ENCODE data around the gene CORO2A. TPM values are rescaled to one million over a fixed set of nuclear protein-coding genes. Genes with fewer than 3 reads are reported as not detected.
A peak's percentile ranks its signal among the peaks of the same experiment; 100 is the strongest.
"Not testable (repeated sequence)": the region's sequence is repeated elsewhere in the genome, so short reads cannot be mapped to it uniquely, and the experiment has no call there.

Gene CORO2A
- total RNA-seq, 1 donor from 2014 or later: 5.5 TPM

DNA sequence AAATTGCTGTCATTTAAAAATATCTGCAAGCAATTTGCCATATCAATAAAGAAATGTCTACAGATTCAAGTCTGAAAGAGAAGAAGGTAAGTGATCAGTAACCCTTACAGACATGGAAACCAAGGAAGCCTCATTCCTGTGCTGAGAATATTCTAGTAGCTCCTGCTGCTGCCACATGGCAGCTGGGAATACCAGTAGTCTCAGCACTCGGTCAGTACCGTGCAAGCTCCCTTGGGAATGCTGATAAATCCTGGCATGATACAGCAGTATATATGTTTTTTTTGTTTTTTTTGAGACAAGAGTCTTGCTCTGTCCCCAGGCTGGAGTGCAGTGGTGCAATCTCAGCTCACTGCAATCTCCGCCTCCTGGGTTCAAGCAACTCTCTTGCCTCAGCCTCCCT, 108.0 kb downstream of the CORO2A start:
- DNase-seq (ENCODE audit: low read depth): no peak

DNA sequence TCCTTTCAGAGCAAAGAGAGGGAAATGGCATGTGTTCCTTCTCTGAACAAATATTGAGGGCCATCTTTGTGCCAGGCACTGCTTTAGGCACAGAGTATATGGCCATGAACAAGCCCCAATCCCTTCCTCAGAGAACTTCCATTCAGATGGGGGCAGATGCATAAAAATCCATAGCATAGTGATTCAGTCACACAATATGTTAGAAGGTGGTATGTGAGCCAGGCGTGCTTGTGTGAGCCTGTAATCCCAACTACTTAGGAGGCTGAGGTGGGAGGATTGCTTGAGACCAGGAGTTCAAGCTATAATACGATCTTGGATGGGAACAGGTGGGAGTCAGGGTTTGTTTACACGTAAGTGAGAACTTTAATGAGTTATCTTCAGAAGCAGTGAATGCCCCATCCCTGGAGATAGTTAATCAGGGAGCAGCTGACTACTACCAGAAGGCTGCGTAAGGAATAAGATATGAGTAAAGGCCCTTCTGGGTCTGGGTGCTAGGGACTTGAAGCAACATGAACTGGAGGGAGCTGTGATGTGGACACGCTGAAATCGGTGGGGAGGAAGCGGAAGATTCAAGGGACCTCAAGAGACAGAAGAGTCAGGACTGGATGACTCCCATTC, 108.8 kb downstream of the CORO2A start:
- no peak for DNase-seq (ENCODE audit: low read depth)

DNA sequence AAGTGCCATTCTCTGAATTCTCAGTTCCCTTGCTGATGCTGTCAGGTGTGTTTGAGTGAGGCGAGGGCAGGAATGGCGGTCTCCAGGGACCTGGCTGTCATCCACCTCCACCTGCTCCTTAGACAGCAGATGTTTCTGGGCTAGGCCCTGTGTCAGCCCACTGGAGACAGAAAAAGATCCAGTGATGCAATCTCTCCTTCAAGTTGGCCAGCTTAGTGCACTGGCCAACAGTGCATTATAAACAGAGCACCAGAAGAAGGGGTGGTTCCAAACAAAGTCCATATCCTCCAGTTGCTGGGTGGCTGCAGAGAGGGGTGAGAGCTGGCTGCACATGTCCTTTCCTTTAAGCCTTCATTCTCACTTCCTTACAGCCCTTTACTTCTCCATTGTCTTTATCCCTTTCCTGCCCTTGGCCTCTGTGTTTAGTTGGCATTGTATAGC, 109.4 kb downstream of the CORO2A start:
- no peak for DNase-seq (ENCODE audit: low read depth)

DNA sequence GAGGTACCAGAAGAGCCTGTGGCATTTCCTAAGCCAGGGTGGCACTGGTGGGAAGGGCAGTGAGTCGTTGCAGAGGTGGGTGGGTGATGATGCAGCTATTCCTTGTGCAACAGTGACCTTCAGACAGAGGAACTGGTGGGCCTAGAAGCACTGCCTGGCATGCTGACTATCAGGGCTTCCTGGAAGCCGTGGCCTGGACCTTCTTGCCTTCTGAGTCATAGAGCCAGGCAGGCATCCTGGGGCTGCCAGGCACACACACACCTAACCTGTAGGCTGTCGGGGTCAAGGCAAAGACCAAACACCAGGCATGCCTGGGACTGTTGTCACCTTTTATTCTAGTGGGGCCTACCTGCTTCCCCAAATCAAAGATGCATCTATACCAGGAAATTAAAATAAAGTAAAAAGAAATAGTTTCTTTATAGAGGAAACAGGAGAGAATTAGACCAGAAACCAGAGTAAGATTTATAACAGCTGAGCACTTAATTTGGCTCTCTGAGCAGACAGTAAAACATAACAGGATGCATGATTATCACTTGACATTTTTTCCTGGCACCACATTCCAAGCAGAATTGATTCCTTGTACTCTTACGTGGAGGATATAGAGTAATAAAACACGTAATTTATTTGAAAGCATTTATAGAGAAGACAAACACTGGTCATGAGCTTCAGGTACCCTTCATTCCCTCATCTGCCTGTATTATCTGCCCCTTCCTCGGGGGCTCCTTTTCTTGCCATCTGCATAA, 110.8 kb downstream of the CORO2A start:
- DNase-seq (ENCODE audit: low read depth): peak; percentile 94

DNA sequence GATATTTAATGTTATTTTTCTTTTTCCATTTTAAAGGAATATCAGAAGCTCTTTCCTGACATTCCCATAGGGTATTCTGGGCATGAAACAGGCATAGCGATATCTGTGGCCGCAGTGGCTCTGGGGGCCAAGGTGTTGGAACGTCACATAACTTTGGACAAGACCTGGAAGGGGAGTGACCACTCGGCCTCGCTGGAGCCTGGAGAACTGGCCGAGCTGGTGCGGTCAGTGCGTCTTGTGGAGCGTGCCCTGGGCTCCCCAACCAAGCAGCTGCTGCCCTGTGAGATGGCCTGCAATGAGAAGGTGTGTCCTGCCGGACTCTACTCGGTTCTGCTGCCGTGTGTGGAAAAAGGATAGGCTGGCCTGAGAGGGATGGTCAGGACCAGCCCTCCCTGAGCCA, 111.7 kb downstream of the CORO2A start:
- DNase-seq (ENCODE audit: low read depth): no peak

DNA sequence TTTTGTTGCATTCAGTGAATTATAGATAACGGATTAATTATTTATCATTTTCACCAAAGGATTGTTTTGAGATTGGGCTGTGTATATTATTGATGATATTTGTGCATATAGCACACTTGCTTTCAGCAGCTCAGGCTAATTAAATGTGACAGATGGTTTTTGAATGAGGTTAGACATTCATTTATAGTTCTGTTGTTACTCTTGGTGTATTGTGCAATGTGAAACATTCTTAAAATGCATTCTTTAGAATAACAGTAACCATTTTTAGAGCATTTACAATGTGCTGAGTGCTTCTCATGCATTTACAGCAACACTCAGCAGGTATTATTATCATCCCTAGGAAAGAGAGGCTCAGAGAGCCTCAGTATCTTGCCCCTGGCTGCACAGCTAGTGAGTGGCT, 112.1 kb downstream of the CORO2A start:
- peak; percentile 75 for DNase-seq (ENCODE audit: low read depth)

DNA sequence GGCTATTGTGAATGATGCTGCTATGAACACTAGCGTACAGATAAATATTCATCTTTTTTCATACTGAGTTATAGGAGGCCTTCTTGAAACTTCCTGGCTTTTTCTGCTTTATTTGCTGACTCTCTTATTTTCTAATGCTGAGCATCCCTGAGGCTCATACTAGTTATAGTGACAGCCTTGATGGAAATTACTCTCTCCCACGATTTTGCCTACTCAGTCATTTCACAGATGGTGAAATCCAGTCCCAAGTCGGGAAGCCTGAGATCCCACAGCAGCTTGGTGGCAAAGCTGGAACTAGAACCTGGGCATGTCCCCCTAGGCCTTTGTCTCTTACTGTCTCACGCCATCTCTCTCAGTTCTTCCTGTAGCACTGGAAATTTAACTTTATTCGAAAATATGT, 113.5 kb downstream of the CORO2A start:
- no peak for DNase-seq (ENCODE audit: low read depth)

DNA sequence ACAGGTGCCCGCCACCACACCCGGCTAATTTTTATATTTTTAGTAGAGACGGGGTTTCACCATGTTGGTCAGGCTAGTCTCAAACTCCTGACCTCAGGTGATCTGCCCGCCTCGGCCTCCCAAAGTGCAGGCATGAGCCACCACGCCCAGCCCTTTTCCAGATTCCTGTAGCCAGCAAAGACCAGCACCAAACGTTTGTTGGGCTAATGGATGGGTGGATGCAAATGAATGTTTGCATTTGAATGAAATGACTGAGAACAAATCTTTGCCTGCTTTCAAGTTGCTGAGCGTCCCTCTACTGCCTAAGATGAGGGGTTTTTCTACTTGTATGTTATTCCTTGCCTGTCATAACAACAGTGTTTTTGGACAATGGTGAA, 115.9 kb downstream of the CORO2A start:
- not testable (repeated sequence) for DNase-seq (ENCODE audit: low read depth)

DNA sequence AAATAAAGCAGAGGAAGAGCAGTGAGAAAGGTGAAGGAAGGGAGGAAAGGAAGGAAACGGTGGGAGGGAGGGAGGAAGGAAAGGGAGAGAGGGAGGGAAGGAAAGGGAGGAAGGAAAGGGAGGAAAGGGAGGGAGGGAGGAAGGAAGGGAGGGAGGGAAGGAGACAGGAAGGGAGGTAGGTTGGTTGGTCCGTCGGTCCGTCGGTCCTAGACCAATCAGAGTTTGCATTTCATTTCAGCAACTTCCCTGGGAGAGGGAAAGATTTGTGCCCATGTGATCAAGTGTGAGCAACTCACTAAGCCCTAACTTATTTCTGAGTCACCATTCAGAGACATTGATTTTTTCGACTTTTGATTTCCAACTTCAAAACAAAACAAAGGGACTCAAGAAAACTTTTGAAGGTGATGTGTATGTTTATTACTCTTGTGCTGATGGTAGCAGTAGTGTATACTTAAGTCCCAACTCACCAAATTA, 117.1 kb downstream of the CORO2A start:
- peak; percentile 87 for DNase-seq (ENCODE audit: low read depth)

DNA sequence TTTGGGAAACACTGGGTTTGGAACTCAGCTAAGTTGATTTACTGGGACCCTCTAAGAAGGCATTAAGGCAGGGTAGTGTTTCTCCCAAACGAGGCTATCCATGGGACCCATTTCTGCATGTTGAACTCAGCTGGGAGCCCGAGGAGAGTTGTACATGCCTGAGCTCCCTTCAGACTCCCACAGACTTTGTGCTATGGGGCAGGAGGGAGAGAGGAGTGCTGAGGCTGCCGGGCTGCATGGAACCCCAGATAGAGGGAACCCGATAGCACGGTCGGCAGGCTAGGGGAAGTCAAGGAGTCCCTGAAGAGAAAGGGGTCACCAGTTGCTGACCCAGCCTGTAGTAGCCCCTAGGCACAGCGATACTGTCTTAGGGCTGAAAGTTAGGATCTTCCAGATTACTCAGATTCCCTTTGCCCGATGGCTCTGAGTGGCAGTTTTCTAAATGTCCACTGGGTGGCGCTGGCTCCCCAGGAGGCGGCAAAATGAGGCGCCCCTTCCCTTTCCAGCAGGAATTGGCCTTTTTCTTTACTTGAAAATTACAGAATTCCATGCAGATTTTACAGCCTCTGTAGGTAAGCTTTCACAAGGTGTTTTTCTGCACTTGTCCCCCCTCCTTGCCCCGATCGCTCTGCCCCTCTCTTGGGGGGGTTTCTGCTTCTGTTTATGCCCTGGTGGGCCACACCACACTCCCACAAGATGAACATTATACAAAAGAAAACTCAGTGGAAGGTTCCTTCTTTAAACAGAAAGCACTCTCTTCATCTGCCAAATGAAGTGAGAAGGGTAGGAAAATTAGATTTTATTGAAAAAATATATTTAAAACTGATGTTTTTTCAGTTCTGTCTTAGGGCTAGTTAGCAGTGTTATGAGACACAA, 118.1 kb downstream of the CORO2A start:
- DNase-seq (ENCODE audit: low read depth): no peak

DNA sequence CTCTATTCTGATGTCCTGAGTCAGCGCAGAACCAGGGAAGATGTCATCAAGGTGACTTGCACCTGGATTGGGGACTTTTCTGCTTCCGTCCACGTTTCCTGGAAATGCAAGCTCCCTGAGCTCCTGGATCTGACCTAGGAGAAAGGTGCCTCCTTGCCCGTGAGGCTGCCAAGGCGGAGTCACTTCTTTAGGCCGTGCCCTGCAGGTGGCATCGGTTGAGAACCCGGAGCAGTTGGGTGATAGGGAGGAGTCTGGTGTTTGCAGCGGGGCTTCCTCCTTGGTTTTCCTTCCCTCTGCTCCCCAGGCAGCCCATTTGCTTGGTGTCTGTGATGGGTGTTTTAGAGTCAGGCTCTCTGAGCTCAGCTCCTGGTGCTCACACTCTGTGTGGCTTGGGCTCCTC, 120.7 kb downstream of the CORO2A start:
- no peak for DNase-seq (ENCODE audit: low read depth)

Other genes with a start within 250 kb of the CORO2A start
- 4.2 and 19.1 TPM in 2 replicates for gene ANP32B, start 209.3 kb downstream of the CORO2A start, total RNA-seq
- gene NANS, start 135.9 kb downstream of the CORO2A start, total RNA-seq: 86.7 and 393 TPM in 2 replicates
- gene TRIM14, start 73.4 kb downstream of the CORO2A start, total RNA-seq: 5.2 and 11.3 TPM in 2 replicates
- gene TBC1D2, start 63.0 kb upstream of the CORO2A start, total RNA-seq: 32.3 and 111 TPM in 2 replicates

Data from renal cortical epithelial cell (primary cell).